ENCODE data around the gene AATF.

The AATF gene

DNA sequence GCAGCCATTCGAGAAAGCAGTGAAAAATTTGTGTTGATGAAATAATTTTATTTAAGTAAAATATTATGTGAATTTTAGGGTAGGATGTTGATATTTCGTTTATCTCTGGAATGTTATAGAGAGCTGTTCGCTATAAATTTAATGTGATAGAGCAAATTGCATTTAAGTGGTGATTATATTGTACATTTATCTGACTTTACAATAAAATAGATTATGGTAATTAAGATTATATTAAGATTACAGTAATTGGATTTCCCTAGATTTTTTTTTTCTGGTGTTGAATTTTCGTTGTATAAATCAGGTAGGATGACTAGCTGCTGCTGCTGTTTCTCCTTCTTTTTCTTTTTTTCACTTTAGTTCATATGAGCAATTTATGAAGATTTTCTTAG is 71.0 kb downstream of the AATF start:
- DNase-seq: no peak
- in situ Hi-C loops (cut with HindIII; ENCODE audit: low pct_ligation_motif_present, low pct_unique_long_range_greater_than_20kb, low sequenced_read_pairs): no loop called here

- in situ Hi-C loops (cut with HindIII; ENCODE audit: low pct_ligation_motif_present, low pct_unique_long_range_greater_than_20kb, low sequenced_read_pairs): no loop called here
- no peak for DNase-seq
These were observed 75.5 kb downstream of the AATF start for GRCh38 chr17:37024181-37024637.

GRCh38 chr17:37025238-37025637 is 76.5 kb downstream of the AATF start:
- in situ Hi-C loops (cut with HindIII; ENCODE audit: low pct_ligation_motif_present, low pct_unique_long_range_greater_than_20kb, low sequenced_read_pairs): no loop called here
- no peak for DNase-seq

GRCh38 chr17:37025847-37026530 is 77.2 kb downstream of the AATF start:
- in situ Hi-C loops (cut with HindIII; ENCODE audit: low pct_ligation_motif_present, low pct_unique_long_range_greater_than_20kb, low sequenced_read_pairs): no loop called here
- no peak for DNase-seq

DNA sequence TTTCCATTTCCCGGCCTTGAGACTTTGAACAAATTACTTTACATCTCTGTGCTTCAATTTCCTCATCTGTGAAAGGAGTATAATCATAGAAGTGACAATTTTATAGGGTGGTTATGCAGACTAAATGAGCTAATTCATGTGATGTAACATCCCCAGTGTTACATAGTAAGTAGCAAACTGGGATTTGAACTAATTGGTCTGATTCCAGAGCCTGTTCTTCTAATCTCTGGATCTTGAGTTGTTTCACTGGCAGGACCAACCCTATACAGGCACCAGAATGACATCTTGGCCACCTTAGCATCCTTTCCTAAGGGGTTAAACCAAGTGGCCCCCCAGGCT is 77.7 kb downstream of the AATF start:
- no peak for DNase-seq
- in situ Hi-C loops (cut with HindIII; ENCODE audit: low pct_ligation_motif_present, low pct_unique_long_range_greater_than_20kb, low sequenced_read_pairs): no loop called here

DNA sequence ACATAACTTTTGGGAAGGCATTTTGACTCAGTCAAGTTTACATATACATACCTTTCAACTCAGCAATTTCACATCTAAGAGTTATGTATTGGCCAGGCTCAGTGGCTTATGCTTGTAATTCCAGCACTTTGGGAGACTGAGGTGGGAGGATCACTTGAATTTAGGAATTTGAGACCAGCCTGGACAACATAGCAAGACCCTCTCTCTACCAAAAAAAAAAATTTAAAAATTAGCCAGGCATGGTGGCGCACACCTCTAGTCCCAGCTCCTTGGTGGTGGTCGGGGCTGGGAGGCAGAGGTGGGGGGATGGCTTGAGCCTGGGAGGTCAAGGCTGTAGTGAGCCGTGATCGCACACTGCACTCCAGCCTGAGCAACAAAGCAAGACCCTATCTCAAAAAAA is 79.3 kb downstream of the AATF start:
- no peak for DNase-seq
- in situ Hi-C loops (cut with HindIII; ENCODE audit: low pct_ligation_motif_present, low pct_unique_long_range_greater_than_20kb, low sequenced_read_pairs): no loop called here

- DNase-seq: no peak
- in situ Hi-C loops (cut with HindIII; ENCODE audit: low pct_ligation_motif_present, low pct_unique_long_range_greater_than_20kb, low sequenced_read_pairs): no loop called here
These were observed 82.8 kb downstream of the AATF start for GRCh38 chr17:37031493-37032083.

DNA sequence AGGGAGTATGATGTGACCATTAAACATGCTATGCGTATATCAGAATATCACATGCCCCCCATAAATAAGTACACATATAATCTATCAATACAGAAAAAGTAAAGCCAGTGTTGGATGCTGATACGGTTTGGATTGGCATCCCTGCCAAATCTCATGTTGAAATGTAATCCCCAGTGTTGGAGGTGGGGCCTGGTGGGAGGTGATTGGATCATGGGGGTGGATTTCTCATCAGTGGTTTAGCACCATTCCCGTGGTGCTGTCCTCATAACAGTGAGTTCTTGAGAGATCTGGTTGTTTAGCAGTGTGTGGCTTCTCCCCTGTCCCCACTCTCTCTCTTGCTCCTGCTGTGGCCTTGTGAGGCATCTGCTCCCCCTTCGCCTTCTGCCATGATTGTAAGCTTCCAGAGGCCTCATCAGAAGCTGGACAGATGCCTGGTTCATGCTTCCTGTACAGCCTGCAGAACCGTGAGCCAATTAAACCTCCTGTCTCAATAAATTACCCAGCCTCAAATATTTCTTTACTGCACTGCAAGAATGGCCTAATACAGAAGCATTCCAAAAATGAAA is 88.9 kb downstream of the AATF start:
- in situ Hi-C loops (cut with HindIII; ENCODE audit: low pct_ligation_motif_present, low pct_unique_long_range_greater_than_20kb, low sequenced_read_pairs): no loop called here
- no peak for DNase-seq

GRCh38 chr17:37039269-37039668 is 90.5 kb downstream of the AATF start:
- DNase-seq: no peak

GRCh38 chr17:37041932-37042331 is 93.2 kb downstream of the AATF start:
- DNase-seq: no peak
- in situ Hi-C loops (cut with HindIII; ENCODE audit: low pct_ligation_motif_present, low pct_unique_long_range_greater_than_20kb, low sequenced_read_pairs): no loop called here

More at GRCh38 chr17:37039269-37039668, 90.5 kb downstream of the AATF start:
- in situ Hi-C loops (cut with HindIII; ENCODE audit: low pct_ligation_motif_present, low pct_unique_long_range_greater_than_20kb, low sequenced_read_pairs): no loop called here

- in situ Hi-C loops (cut with HindIII; ENCODE audit: low pct_ligation_motif_present, low pct_unique_long_range_greater_than_20kb, low sequenced_read_pairs): no loop called here
- DNase-seq: no peak
These were observed 94.4 kb downstream of the AATF start for GRCh38 chr17:37043201-37043600.

DNA sequence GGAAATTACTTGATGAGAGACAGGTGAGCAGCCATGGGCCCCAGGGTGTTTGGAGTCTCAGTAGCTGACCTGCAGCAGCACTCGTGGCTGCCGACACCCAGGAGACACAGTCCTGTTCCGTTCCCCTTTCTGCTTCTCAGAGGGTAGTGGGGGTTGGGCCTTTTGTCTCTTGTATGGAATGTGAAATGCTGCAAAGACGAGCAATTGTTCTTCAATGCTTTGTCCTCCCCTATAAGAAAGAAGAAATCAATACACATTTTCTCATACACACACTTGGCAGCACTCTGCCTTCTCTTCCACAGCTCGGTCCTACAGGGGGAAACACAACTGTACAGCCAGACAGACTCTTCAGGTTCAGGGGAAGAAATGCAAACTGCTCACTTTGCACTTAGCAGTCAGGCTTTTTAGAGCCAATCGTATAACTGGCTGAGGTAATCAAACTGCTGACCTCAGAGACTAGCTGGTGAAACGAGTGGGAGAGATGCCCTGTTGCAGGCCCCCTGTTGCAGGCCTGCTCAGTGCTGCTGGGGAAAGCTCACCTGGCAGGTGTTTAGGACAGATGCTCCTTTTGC is 96.7 kb downstream of the AATF start:
- in situ Hi-C loops (cut with HindIII; ENCODE audit: low pct_ligation_motif_present, low pct_unique_long_range_greater_than_20kb, low sequenced_read_pairs): no loop called here
- DNase-seq: no peak

- peak; percentile 85 for DNase-seq
- in situ Hi-C loops (cut with HindIII; ENCODE audit: low pct_ligation_motif_present, low pct_unique_long_range_greater_than_20kb, low sequenced_read_pairs): no loop called here
These were observed 98.9 kb downstream of the AATF start for GRCh38 chr17:37047631-37048104.

DNA sequence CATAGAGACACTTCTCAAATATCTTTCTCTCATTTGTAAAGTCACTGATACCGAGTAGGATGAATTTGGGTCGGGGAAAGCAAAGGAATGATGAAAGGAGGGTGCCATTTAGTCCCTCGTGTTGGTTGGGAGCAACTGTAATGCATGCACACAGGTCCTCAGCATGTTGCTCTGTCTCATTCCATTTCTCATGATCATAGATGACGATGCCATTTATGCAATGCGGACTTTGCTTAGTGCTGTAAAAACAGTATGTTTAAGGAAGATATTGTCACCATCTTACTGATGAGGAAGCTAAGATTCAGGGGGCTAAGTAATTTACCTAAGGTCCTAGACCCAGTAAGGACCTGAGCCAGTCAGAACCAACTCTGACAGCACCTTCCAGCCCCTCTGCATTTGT is 100.1 kb downstream of the AATF start:
- in situ Hi-C loops (cut with HindIII; ENCODE audit: low pct_ligation_motif_present, low pct_unique_long_range_greater_than_20kb, low sequenced_read_pairs): no loop called here
- no peak for DNase-seq

GRCh38 chr17:37050920-37051319 is 102.2 kb downstream of the AATF start:
- in situ Hi-C loops (cut with HindIII; ENCODE audit: low pct_ligation_motif_present, low pct_unique_long_range_greater_than_20kb, low sequenced_read_pairs): no loop called here
- no peak for DNase-seq

DNA sequence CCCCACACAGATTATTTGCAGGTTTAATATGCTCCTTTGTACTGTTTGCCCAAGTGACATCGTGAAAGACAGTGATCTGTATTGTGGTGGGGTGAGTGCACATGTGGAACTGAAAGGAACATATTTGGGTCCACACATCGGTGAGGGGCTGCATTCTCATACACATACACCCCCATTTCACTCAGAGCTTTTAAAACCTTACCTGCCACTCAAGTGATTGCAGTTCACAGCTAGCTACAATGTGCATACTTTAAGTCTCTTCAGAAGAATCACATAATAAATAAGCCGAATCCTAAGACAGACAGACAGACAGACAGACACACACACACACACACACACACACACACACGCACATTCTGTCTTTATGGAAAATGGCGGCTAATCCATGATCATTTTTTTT is 102.6 kb downstream of the AATF start:
- in situ Hi-C loops (cut with HindIII; ENCODE audit: low pct_ligation_motif_present, low pct_unique_long_range_greater_than_20kb, low sequenced_read_pairs): no loop called here
- no peak for DNase-seq

DNA sequence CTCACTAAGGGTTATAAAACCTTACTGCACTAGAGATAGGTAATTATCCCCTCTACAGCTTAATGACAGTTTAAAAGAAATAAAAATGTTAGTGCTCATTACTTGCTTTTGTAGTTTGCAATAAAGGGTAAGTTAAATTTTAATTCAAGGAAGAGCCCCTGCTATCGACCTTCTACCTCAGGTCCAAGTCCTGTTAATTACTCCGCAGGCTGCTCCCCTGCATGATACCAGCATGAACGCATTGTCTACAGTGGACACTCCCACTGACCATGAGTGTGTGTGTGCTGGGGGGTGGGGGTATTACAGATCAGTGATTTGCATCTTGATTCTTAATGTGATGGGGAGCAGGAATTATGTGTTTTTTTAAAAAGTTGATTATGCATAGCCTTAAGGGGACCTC is 103.1 kb downstream of the AATF start:
- in situ Hi-C loops (cut with HindIII; ENCODE audit: low pct_ligation_motif_present, low pct_unique_long_range_greater_than_20kb, low sequenced_read_pairs): no loop called here
- no peak for DNase-seq

- no peak for DNase-seq
- in situ Hi-C loops (cut with HindIII; ENCODE audit: low pct_ligation_motif_present, low pct_unique_long_range_greater_than_20kb, low sequenced_read_pairs): no loop called here
These were observed 103.7 kb downstream of the AATF start for GRCh38 chr17:37052450-37052849.

DNA sequence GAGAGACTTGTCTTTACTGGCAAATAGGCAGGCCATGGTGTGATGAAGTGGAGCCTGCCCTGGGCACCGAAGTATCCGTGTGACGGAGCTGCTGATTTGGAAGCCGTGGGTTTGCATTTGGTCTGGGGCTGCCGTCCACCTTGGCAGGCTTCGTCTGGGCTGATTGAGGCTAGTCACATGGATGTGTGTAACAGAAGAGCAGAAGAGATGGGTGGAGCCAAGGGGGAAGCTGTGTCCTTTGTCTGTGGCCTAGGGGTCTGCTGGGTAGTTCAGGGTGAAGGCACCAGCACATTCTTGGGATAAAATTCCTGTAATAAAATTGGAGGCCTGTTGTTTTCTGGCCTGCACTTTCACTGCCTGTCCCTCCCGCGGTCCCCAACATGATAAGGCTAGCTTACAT is 106.1 kb downstream of the AATF start:
- in situ Hi-C loops (cut with HindIII; ENCODE audit: low pct_ligation_motif_present, low pct_unique_long_range_greater_than_20kb, low sequenced_read_pairs): no loop called here

GRCh38 chr17:37056622-37057021 is 107.9 kb downstream of the AATF start:
- in situ Hi-C loops (cut with HindIII; ENCODE audit: low pct_ligation_motif_present, low pct_unique_long_range_greater_than_20kb, low sequenced_read_pairs): no loop called here
- no peak for DNase-seq

More for the DNA sequence above, 106.1 kb downstream of the AATF start:
- no peak for DNase-seq
